Measurements from ENCODE around the gene RBM43.
"Not testable (repeated sequence)": the region's sequence is repeated elsewhere in the genome, so short reads cannot be mapped to it uniquely, and the experiment has no call there.

Gene RBM43
- total RNA-seq, result 4.7 to 38.1 (median 13.9) reads per million in 18 experiments

DNA sequence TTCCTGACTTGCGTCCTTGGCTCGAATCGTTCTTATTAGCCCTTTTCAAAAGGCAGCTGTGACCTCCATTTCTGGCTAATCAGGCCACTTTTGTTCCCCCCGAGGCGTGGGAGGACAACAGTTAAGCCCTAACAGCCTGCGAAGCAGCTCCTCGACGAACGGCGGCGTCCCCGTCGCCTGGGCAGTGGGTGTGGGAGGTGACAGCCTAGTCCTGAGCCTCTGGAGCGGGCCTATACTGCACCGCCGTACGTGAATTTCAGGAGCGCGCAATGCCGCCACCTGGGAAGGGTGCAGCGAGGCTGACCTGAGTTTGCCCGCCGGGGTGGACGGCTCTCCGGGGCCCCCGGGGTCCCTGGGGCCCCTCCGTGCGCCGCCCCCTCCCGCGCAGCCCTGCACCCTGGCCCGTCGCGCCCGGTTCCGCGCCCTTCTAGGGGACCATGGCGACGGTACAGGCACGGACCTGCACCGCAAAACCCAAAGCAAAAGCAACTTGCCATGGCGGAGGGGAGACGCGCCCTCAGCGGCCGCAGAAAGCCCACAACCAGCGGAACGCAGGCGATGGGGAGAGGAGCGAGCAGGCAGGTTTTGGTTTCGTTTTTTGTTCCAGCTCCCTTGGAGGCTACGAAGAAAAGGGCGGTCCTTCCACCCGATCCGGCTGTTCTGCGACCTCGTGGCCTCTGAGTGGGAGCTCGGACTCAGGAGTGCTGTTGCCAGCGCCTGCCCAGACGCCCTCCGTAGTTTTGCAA lies at the start of gene RBM43:
Gene RBM43 (minus strand): TSS at position 633 of the 746 bp plus-strand sequence. CDS start 136 bp downstream, at position 497.
- peak; percentile 93 to 95 for DNase-seq

DNA sequence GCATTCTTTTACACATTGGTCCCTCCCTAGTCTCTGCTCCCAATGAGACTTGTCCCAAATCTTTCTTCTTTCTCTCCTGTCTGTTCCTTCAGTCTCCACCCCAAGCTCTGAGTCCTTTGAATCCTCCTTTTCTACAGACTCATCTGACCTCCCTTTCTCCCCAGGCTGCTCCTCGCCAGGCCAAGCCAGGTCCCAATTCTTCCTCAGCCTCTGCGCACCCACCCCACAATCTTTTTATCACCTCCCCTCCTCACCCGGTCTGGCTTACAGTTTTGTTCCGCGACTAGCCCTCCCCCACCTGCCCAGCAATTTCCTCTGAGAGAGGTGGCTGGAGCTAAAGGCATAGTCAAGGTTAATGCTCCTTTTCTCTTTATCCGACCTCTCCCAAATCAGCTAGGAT lies 48.6 kb upstream of the RBM43 start:
- not testable (repeated sequence) for DNase-seq

DNA sequence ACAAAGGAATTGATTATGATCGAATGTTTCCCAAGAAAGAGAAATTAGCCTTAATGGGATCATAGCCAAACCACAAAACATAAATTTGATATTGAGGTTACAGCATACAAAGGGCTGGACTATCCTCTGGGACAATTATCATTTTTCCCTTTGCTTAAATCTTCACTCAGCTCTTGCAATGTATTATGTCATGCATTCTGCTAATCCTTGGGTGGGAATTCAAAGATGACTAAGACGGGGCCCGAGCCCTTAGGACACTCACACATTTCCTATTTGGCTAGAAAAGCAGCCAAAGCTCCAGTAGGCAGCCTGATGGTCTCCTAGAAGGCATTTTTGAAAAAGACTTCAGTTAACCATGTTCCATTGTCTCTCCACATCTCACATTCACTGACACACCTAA lies 45.0 kb upstream of the RBM43 start:
- no peak for DNase-seq

DNA sequence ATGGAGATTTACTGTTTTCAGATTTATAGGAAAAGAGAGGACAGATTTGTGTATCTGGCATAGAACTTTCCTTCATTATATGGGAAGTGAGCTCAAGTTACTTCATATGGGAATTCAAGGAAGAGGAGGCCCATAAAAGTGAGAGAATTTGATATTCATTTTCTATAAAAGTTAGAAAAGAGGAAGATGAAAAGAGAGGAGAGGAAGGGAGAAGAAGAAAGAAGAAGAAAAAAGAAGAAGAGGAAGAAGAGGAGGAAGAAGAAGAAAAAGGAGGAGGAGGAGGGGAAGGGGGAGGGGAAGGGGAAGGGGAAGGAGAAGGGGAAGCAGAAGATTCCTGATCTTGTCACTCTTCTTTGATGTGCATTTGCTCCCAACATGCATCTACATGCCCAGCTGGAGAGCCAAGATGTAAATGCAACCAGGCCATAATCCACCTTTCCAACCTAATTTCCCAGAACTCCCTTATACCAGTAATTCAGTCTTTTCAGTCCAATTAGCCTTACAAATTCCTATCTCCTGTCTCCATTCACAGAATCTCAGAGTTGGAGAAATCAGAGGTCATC lies 43.5 kb upstream of the RBM43 start:
- DNase-seq, result no peak

DNA sequence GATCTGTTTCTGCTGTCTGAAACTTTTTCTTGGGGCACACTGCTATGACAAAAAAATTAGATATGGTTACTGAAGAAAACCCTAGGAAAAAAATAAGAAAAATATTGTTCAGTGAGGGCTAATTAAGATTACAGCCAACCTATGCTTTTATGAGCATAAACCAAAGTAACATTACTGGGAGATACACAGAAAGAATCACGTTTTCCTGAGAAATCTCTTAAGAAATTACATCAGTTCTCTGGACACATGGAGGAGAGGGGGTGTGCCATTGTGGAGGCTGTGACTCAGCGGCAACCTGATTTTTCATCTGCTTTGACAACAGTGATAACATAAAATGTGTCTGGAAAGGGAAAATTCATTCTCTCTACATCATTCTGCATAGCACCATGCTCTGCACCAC lies 41.2 kb upstream of the RBM43 start:
- DNase-seq, result no peak

DNA sequence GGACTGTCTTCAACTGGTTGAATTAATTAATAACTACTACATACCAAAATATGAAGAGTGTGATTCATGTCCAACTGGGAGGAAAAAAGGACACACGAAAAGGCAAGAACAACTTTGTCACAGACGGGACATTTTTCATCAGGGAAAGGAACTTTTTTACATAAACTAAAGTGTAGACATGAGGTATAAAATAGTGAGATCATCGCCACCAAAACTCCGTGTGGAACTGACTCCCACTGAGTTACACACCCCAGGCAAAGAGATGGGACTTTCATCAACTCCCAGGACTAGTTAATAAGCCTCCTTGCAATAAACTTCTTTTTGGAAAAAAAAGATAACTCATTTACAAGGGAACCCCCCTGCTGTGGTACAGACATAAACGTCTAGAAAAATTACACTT lies 40.7 kb upstream of the RBM43 start:
- no peak for DNase-seq

DNA sequence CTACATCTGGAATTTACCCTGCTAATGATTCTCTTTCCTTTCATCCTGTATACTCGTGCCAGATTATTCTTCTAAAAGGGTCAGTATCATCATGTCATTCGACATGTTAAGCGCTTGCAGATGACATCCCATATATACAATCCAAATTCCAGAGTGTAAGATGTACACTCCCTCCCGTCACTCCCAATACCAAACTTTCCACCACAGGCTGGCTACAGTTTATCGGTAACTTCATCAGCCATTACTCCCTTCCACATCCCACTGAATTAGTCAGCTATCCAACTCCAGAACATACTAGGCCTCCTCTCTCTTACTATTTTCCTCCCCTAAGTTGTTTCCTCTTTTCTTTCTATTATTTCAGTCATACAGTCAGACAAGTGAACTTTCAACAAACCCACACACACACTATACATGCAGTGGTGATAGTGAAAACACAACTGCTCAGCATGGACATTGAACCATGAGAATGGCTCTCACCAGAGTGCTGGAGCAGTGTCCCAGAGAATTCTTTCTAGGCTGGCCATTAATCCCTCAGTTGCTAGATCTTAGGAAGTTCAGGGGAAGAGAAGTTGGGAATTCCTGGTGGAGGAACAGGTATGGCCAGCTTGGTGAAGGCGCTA lies 38.4 kb upstream of the RBM43 start:
- no peak for DNase-seq

DNA sequence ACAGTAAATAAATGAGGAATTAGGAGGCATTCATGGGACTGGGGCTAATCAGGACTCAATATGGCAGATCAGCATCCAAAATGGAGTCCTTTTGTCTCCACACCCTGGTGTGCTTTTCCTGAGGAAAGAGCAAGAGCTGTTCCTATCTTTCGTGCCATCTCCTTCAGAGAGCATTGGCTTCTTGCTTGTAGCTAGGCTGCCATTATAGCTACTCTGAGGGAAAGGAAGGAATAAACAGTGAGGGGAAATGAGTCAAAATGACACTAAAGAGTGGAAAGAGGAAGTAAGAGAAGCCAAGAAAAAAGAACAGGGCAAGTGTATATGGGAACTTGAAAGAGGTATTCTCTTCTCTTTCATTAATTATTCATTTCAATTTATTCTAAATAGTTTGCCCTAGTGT lies 36.2 kb upstream of the RBM43 start:
- peak; percentile 22 to 64 for DNase-seq

DNA sequence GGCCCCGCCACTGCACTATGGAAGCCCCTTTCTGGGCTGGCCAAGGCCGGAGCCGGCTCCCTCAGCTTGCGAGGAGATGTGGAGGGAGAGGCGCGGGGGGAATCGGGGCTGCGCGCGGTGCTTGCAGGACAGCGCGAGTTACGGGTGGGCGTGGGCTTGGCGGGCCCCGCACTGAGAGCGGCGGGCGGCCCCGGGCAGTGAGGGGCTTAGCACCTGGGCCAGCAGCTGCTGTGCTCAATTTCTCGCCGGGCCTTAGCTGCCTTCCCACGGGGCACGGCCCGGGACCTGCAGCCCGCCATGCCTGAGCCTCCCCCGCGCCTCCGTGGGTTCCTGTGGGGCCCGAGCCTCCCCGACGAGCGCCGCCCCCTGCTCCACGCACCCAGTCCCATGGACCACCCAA lies 34.3 kb upstream of the RBM43 start:
- not testable (repeated sequence) for DNase-seq

DNA sequence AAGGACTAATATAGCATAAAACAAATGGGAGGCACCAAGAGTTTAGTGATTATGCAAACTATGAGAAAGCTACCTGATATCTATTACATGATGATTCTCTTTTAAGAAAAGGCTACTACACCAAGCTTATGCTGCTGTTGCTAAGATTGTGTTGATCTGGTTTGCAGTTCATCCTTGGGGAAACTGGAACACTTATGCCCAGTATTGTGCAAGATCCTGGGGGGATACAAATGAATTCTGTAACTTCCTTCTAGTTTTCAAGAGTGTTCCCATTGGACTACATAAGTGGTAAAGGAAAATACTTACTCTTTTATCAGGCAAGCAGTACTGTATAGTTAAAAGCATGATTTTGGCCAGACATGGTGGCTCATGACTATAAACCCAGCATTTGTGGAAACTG lies 30.9 kb upstream of the RBM43 start:
- DNase-seq, result no peak

DNA sequence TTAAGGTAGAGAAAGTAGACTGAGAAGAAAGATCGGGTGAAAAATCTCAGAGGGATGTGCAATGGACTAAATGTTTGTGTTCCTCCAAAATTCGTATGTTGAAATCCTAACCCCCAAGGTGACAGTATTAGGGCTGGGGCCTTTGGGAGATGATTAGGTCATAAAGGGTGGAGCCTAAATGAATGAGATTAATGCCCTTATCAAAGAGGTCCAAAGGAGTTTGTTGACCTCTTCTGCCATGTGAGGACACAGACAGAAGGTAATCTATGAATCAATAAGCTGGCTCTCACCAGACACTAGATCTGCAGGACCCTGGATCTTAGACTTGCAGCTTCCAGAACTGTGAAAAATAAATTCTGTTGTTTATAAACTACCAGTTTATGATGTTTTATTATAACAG lies 30.5 kb upstream of the RBM43 start:
- DNase-seq, result no peak

DNA sequence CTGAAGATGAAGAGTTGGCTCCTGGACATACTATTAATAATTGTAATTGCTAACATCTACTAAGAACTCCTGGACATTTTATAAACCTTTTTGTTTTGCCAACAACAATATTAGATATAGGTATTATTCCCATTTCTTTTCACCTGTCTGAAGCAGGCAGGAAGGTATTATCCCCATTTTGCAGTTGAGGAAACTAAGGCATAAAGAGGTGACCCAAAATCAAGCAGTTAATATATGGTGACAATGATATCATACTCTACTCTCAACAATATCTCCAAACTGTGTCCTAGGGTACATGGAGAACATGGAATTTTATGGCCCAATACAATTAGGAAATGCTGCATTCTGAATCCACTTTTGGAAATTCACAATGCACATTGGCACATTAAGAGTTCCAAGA lies 29.6 kb upstream of the RBM43 start:
- no peak for DNase-seq

DNA sequence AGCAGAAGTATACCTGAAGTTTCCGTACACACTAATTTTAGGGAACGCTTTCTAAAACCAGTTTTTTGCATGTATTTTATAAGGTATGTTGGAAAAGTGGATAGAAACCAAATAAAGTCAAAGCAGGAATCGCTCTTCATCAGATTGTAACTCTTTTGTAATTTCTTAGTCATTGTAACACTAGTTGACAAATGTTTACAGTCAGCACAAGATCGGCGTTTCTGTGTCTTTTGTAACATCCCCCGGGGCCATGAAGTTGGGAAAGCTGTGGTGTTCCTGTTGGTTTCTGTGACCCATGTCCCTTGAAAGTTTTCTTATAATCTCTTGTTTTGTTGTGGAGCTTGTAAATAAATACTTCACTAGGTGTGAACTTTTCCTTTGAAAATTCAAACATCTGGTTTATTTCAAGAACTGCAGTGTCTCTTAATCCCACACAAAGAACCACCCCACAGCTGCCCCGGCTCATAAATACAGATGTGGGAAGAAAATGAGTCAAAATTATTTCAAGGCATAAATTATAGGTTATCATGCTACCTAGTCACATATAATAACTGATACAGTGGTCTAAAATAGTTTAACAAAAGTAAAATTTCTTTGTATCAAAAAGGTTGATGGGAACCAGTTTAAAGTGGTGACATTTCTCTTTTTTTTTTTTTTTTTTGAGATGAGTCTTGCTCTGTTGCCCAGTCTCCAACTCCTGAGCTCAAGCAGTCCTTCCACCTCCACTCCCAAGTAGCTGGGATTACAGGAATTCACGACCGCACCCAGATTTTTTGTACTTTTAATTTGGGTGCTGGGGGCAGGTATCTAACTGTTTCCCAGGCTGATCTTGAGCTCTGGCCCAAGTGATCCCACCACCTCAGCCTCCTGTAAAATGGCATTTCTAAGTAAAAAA lies 28.6 kb upstream of the RBM43 start:
- peak; percentile 82 to 84 for DNase-seq

DNA sequence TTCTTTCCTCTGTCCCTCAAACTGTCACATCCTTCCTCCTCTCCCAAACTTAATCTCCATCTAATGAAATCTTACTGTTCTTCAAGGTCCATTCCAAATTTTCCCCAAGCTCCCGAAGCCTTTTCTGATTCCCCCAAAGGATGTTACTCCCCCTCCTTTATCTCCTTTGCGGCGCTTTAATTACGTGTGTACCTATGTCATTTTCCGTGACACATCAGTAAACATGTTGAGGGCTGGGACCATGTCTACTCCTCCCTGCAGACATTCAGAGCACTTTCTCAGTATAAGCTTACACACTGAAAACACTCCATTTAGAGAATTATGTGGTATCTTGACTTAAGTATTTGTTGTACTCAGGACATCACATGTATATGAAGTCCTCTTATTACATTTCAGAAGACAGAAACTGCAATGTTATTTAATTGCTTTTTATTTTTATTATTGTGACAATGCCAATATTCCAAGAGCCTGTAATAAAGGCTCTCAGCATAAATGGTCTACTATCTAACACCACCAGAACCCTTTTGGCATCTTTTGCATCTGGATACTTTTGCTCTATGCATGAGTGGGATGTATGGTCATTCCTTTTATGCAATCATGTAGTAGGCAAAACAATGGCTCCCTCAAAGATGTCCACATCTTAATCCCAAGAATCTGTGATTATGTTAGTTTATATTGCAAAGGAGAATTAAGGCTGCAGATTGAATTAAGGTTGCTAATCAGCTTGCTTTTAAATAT lies 26.0 kb upstream of the RBM43 start:
- DNase-seq, result no peak

DNA sequence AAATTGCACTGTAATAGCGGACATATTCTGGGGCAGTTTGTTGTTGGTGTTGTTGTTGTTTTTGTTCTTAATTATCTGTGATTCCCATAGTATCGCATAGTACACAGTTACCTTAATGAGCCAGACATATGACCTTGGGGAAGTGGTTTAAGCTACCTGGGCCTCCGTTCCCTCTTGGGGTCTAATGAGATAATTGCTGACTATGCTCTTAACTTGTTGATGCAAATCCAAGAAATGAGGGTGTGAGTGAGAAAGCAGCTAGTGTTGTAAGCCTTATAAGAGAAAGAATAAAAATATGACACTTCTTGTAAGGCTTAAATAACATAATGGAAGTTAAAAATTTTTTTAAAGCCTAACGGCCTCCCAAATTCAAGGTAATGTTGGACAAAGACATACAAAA lies 20.7 kb upstream of the RBM43 start:
- no peak for DNase-seq

DNA sequence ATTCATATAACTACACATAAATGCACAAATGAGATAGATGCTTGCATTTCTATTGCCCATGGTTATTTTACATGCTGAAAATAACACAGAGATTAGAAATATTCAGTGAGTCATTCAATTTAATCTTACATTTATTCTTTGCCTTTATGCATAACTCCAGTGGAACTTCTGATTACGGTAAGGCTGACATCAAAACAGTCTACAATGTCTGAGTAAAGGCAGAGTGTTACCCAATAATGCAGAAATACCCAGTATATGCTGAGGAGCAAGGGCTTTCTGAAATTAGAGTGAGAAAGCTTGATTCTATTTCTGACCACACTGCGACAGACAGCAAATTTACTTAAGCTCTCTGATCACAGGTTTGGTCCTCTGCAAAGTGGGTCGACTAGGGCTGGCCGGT lies 18.6 kb upstream of the RBM43 start:
- DNase-seq, result no peak

DNA sequence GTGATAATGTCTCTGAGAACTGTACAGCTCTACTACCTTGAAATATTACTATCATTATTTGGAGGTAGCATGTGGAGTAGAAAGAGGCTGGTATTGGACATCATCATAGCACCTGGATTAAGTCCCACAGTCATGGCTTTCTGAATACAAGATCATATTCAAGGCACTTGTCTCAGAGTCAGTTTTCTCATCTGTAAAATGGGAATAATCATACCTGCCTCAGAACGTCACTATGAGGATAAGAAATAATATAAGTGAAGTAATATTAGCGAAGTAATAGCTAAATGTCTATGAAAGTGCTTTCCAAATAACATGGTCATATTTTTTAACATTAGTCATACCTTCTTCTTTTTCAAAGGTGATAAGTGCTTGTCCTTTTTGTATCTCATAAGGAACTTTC lies 16.8 kb upstream of the RBM43 start:
- DNase-seq, result no peak

DNA sequence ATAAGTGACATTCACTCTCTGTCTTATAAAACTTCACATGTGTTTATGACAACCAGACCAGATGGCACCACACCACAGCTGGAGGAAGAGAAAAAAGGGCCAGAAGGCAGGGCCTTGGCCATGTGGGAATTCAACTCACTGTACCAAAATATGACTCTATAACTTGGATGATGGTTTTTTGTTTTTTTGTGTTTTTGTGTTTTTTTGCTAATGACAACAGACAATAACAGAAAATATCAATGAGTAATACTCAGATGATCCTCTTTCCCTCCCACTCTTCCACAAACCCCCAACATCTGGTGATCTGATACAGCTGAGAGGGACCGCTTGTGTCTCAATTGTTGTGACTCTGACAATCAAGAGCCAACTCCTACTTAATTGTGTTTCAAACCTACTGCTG lies 15.4 kb upstream of the RBM43 start:
- peak; percentile 77 to 83 for DNase-seq

DNA sequence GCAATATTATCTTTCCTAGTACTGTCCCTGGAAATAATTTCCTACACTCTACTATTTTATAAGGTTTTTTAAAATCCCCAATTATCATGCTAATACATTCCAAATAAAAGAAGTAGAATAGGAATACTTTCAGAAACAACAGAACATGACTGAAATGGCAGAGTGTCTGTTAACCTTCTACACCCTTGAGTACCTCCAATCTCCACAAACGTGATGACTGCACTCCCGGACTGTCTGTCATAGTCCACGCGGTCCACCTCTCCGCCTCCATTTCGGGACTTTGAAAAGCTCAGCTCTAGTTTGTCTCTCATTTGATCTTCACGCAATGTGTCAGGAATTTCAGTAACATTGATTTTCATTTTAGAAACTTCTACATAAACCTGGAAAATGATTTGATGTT lies 13.6 kb upstream of the RBM43 start:
- DNase-seq, result no peak

DNA sequence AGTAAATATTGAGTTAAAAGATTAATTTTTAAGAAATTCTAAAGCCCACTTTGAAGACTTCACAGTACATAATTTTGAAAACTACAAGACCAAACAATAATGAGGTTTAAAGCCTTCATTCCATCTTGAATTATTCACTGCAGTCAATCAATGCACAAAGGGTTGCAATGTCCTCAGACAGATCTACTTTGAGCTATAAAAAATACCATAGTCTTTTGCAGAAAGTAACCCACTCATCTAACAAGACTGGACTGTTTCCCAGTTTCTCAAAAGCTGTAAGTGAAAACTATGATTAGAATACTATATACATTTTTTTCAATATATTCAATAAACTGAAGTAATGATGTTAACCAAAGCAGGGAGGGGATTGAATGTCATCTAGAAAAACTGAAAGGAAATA lies 10.2 kb upstream of the RBM43 start:
- no peak for DNase-seq

DNA sequence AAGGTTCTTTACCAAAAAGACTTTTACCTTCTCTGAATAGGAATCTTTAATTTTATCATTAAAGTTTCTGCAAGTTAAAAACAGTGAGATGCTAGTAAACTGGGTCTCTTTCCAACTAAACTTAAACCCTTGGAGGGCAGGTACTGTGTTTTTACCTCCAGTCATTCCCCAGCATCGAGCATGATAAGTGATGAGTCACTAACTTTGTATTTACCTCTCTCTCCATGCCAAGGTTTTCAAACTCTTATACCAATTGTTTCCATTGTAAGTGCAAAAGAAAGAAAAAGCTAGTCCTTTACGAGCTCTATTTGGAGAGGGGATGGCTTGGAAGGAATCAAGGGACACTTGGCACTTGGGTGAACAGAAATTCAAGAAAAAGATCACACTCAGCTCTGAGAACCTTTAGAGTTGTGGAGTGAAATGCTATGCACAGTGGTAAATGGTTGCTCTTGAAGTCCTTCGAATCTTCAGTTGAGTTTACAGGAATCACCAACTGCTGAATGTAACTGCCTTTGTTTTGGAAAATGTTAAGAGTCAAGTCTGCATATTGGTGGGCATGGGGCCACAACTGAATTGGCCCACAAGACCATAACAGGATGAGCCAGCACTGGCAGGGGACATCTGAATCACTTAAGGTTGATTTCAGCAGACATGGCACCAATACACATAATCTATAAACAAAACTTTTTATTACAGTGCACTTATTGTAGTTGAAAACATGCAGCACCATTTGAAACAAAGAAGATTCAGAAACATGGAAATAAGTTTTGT lies 8.3 kb upstream of the RBM43 start:
- DNase-seq, result no peak

DNA sequence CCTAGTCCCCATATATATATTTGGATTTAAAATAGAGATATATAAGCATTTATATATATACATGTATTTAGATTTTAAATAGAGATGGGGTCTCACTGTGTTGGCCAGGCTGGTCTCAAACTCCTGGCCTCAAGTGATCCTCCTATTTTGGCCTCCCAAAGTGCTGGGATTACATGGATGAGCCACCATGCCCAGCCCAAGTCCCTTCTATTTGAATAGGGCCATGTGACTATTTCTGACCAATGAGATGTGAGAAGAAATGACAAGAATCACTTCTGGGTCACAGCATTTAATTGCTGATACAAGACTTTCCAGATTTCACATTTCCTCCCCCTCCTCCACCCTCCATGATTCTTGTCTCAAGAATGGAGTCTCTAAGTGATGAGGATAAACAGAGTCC lies 6.4 kb upstream of the RBM43 start:
- no peak for DNase-seq

Data from inflammatory macrophage (primary cell).